OCI-LY3 (cell line): ENCODE data around the gene SPSB1.

Experiments
- H2AFZ ChIP-seq: fragments of 200-600, 300-600 bp; shearing (Covaris generic); 2 replicates; pipeline ENCODE4 v1.6.0; 2014; ENCODE audit warnings: antibody characterized with exemption, low read depth, low read length
- H3K27ac ChIP-seq: fragments of 200-600, 300-600 bp; sonication (generic); 2 replicates; pipeline ENCODE4 v1.5.1; 2014; ENCODE audit warnings: mild to moderate bottlenecking, low read length, moderate library complexity, mixed read lengths
- H3K27me3 ChIP-seq: fragments of 200-600, 300-600 bp; sonication (generic); 2 replicates; pipeline ENCODE4 v1.6.1; 2014; ENCODE audit warnings: low read depth, low read length, mixed read lengths
- H3K36me3 ChIP-seq: fragments of 200-600, 300-600 bp; sonication (generic); replicated peaks from 2 replicates; pipeline ENCODE3; 2014; ENCODE audit warnings: low read depth, low read length, mixed read lengths
- H3K4me1 ChIP-seq: fragments of 300-600, 200-600 bp; sonication (generic); 2 replicates; pipeline ENCODE4 v1.6.1; 2014; ENCODE audit warnings: low read length, mixed read lengths
- H3K4me2 ChIP-seq: fragments of 200-600, 300-600 bp; sonication (generic); 2 replicates; pipeline ENCODE4 v1.6.1; 2014; ENCODE audit warnings: low read length, mixed read lengths
- H3K4me3 ChIP-seq: fragments of 300-600, 200-600 bp; sonication (generic); 2 replicates; pipeline ENCODE4 v1.5.1; 2014; ENCODE audit warnings: antibody characterized with exemption, mild to moderate bottlenecking, low read length, moderate library complexity
- H3K79me2 ChIP-seq: fragments of 300-600, 200-600 bp; shearing (Covaris generic); 2 replicates; pipeline ENCODE4 v1.6.1; 2014; ENCODE audit warnings: mild to moderate bottlenecking, low read length, mixed read lengths
- H3K9ac ChIP-seq: fragments of 300-600, 200-600 bp; shearing (Covaris generic); 2 replicates; pipeline ENCODE4 v1.6.0; 2014; ENCODE audit warnings: mild to moderate bottlenecking, low read length, moderate library complexity
- H3K9me3 ChIP-seq: fragments of 200-600, 300-600 bp; shearing (Covaris generic); 2 replicates; pipeline ENCODE4 v1.6.1; 2014; ENCODE audit warnings: low read length, mixed read lengths; ENCODE audit not compliant: insufficient read depth
- H4K20me1 ChIP-seq: fragments of 200-600, 300-600 bp; sonication (generic); 2 replicates; pipeline ENCODE4 v1.6.1; 2016; ENCODE audit warnings: low read length, mixed read lengths; ENCODE audit not compliant: insufficient read depth
- EZH2phosphoT487 ChIP-seq: fragments of 200-600 bp; shearing (Covaris generic); IDR thresholded peaks from 2 replicates; pipeline ENCODE4 v1.6.1; 2018; ENCODE audit warnings: antibody characterized with exemption, mixed run types, low read depth
- TF ChIP-seq, protein P1 (sequence below): fragments of 200-600, 300-600 bp; sonication (generic); IDR thresholded peaks from 2 replicates; pipeline ENCODE4 v1.5.1; 2014; ENCODE audit warnings: antibody characterized with exemption, low read length, low read depth

The SPSB1 gene

DNA sequence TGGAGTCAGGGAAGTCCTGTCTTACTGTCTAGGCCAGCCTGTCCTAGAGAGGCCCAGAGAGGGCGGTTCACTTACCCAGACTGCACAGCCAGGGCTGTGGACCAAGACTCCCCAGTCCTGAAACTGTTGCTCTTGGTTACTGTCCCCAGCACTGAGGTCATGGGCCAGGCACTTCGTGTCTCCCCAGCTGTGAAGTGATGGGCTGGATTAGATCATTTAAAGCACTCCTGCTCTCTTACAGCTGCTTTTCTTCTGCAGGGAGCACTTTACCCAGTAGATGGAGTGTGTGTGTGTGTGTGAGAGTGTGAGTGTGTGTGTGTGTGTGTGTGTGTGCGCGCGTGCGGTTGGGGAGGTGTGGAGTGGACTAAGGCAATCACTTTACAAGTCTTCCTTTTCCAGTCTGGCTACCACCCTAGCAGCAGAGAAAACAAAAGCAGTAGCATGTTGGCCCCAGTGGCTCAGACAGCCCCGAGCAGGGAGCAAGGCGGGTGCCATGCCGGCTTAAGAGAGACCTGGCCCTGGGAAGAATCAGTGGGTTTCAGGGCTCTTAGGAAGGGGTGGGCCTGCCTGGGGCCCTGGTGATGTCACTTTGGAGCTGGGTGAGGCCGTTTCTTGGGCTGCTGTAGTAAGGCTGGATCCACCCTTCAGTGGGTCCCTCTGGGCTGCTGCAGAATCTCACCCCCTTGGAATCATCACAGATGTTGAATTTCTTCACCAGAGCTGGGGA lies 2.4 kb downstream of the SPSB1 start:
- Histone ChIP-seq H3K4me1 (no peaks in the 10 kb centered on the region), H3K79me2 (no peaks in the 10 kb centered on the region), H3K4me2 (no peak overlapping the region), H2AFZ (no peak overlapping the region), H3K9ac (no peak overlapping the region), H3K36me3 (no peaks in the 10 kb centered on the region), H3K9me3 (no peaks in the 10 kb centered on the region), H3K27ac (no peak overlapping the region), H3K27me3 (peaks cover 16% of the 10 kb centered on the region), H4K20me1 (no peaks in the 10 kb centered on the region), H3K4me3 (no peak overlapping the region)
- TF ChIP-seq EZH2phosphoT487 = no peak
- TF ChIP-seq, protein P1, sequence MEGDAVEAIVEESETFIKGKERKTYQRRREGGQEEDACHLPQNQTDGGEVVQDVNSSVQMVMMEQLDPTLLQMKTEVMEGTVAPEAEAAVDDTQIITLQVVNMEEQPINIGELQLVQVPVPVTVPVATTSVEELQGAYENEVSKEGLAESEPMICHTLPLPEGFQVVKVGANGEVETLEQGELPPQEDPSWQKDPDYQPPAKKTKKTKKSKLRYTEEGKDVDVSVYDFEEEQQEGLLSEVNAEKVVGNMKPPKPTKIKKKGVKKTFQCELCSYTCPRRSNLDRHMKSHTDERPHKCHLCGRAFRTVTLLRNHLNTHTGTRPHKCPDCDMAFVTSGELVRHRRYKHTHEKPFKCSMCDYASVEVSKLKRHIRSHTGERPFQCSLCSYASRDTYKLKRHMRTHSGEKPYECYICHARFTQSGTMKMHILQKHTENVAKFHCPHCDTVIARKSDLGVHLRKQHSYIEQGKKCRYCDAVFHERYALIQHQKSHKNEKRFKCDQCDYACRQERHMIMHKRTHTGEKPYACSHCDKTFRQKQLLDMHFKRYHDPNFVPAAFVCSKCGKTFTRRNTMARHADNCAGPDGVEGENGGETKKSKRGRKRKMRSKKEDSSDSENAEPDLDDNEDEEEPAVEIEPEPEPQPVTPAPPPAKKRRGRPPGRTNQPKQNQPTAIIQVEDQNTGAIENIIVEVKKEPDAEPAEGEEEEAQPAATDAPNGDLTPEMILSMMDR = no peak

DNA sequence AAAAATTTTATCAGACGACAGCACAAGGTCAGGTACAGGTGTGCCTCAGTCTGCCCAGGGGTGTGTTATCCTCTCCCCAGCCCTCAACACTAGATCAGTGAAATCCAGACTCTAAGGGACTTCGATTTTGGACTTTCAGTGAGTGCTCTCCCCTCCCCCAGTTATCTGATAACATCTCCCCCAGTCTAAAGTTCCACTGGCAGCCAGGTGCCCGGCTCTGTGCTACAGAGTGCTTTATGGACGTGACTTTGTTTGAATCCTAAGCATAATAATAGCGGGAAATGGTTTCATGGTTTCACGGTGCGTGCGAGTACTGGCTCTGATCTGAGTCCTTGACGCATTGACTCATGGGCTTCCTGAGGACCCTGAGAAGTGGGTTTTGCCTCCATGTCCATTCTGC lies 3.2 kb downstream of the SPSB1 start:
- TF ChIP-seq, protein P1 = no peak
- no peak for TF ChIP-seq EZH2phosphoT487
- Histone ChIP-seq H3K36me3 (no peaks in the 10 kb centered on the region), H3K4me3 (no peak overlapping the region), H4K20me1 (no peaks in the 10 kb centered on the region), H2AFZ (no peak overlapping the region), H3K27me3 (peaks cover 16% of the 10 kb centered on the region), H3K27ac (no peak overlapping the region), H3K9me3 (no peaks in the 10 kb centered on the region), H3K4me2 (no peak overlapping the region), H3K4me1 (no peaks in the 10 kb centered on the region), H3K79me2 (no peaks in the 10 kb centered on the region), H3K9ac (no peak overlapping the region)

DNA sequence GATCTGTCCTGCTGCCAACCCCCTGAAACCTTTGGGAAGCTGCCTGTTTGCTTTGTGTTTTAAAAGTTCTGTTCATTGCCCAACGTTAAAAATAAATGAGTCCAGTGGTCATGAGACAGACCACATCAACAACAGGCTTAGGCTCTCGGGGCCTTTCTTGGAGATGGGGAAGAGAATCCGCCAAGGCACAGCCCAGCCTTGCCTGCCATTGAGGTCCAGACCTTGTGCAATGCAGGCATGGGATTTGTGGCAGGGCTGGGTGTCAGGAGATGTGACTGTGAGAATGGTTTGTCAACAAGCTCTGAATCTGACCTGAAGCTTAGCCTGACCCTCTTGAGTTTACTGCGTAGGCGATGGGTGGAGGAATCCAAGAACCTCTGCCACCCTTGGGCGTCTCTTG lies 4.2 kb downstream of the SPSB1 start:
- H3K79me2 ChIP-seq = no peaks in the 10 kb centered on the region
- TF ChIP-seq, protein P1 = no peak
- no peak for TF ChIP-seq EZH2phosphoT487
- no peaks in the 10 kb centered on the region for H3K9me3 ChIP-seq
- no peaks in the 10 kb centered on the region for H3K36me3 ChIP-seq
- H3K4me2 ChIP-seq = no peak overlapping the region
- no peak overlapping the region for H2AFZ ChIP-seq
- peaks cover 16% of the 10 kb centered on the region for H3K27me3 ChIP-seq
- H3K4me1 ChIP-seq = no peaks in the 10 kb centered on the region
- no peak overlapping the region for H3K27ac ChIP-seq
- no peaks in the 10 kb centered on the region for H4K20me1 ChIP-seq
- no peak overlapping the region for H3K4me3 ChIP-seq
- no peak overlapping the region for H3K9ac ChIP-seq

DNA sequence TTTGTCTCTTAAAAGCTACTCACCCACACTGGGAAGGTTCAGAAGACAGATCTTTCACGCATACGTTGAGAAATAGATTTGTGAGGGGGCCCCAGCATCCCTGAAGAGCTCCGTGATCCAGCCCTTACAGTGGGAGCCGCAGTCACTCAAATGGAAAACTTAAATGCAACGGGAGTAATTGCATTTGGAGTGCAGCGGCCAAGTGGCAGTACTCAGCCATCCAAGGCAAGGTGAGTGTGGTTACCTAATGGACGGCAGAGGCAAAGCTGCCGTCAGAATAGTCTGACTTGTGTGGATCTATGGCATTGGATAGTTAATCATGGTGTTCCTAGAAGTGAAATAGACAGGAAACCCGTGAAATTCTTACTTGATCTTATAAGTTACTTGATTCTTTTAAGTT lies 5.1 kb downstream of the SPSB1 start:
- no peaks in the 10 kb centered on the region for H3K79me2 ChIP-seq
- H3K4me1 ChIP-seq = no peaks in the 10 kb centered on the region
- no peaks in the 10 kb centered on the region for H3K36me3 ChIP-seq
- H3K9ac ChIP-seq = no peak overlapping the region
- no peaks in the 10 kb centered on the region for H4K20me1 ChIP-seq
- H3K4me2 ChIP-seq = no peak overlapping the region
- peaks cover 16% of the 10 kb centered on the region for H3K27me3 ChIP-seq
- TF ChIP-seq EZH2phosphoT487 = no peak
- TF ChIP-seq, protein P1 = no peak
- H2AFZ ChIP-seq = no peak overlapping the region
- H3K27ac ChIP-seq = no peak overlapping the region
- H3K4me3 ChIP-seq = no peak overlapping the region
- no peaks in the 10 kb centered on the region for H3K9me3 ChIP-seq
